ENCODE results near the gene SPATA12.
"Not testable (repeated sequence)": the region's sequence is repeated elsewhere in the genome, so short reads cannot be mapped to it uniquely, and the experiment has no call there.

SPATA12 gene

GRCh38 chr3:57083266-57083995 is 23.0 kb downstream of the SPATA12 start:
- not testable (repeated sequence) for DNase-seq

- no peak for DNase-seq
Observed at GRCh38 chr3:57085211-57085610, 24.7 kb downstream of the SPATA12 start.

GRCh38 chr3:57086201-57086600 is 25.7 kb downstream of the SPATA12 start:
- DNase-seq = no peak

- no peak for DNase-seq
Observed at GRCh38 chr3:57087361-57088092, 27.1 kb downstream of the SPATA12 start.

- no peak for DNase-seq
Observed at GRCh38 chr3:57088503-57088902, 28.0 kb downstream of the SPATA12 start.

GRCh38 chr3:57089043-57089442 is 28.6 kb downstream of the SPATA12 start:
- DNase-seq = no peak

GRCh38 chr3:57091521-57092273 is 31.2 kb downstream of the SPATA12 start:
- no peak for DNase-seq

- DNase-seq = no peak
Observed at GRCh38 chr3:57093489-57093888, 33.0 kb downstream of the SPATA12 start.

- no peak for DNase-seq
Observed at GRCh38 chr3:57093971-57094535, 33.6 kb downstream of the SPATA12 start.

GRCh38 chr3:57094575-57094974 is 34.1 kb downstream of the SPATA12 start:
- peak; percentile 40 for DNase-seq

GRCh38 chr3:57095363-57095762 is 34.9 kb downstream of the SPATA12 start:
- DNase-seq = no peak

GRCh38 chr3:57097536-57097935 is 37.1 kb downstream of the SPATA12 start:
- no peak for DNase-seq

GRCh38 chr3:57098418-57099310 is 38.2 kb downstream of the SPATA12 start:
- no peak for DNase-seq

- DNase-seq = peak; percentile 72
Observed at GRCh38 chr3:57100046-57100695, 39.7 kb downstream of the SPATA12 start.

- no peak for DNase-seq
Observed at GRCh38 chr3:57105585-57105984, 45.1 kb downstream of the SPATA12 start.

GRCh38 chr3:57108684-57109083 is 48.2 kb downstream of the SPATA12 start:
- no peak for DNase-seq

GRCh38 chr3:57109437-57110199 is 49.2 kb downstream of the SPATA12 start:
- DNase-seq = no peak

GRCh38 chr3:57110214-57110613 is 49.8 kb downstream of the SPATA12 start:
- no peak for DNase-seq

GRCh38 chr3:57110798-57111197 is 50.3 kb downstream of the SPATA12 start:
- DNase-seq = no peak

GRCh38 chr3:57112206-57112605 is 51.7 kb downstream of the SPATA12 start:
- DNase-seq = no peak

- no peak for DNase-seq
Observed at GRCh38 chr3:57116501-57116900, 56.0 kb downstream of the SPATA12 start.

Data from fibroblast of skin of scalp (primary cell).